ENCODE measurements around the gene CEP350.
"Not testable (repeated sequence)": the region's sequence is repeated elsewhere in the genome, so short reads cannot be mapped to it uniquely, and the experiment has no call there.

The CEP350 gene

GRCh38 chr1:180130651-180131050 lies 176.0 kb downstream of the CEP350 start:
- no peak for DNase-seq (ENCODE audit: low spot score)

- peak; percentile 92 for DNase-seq (ENCODE audit: low spot score)
Observed at GRCh38 chr1:180131510-180131909, 176.9 kb downstream of the CEP350 start.

- no peak for DNase-seq (ENCODE audit: low spot score)
Observed at GRCh38 chr1:180133193-180133592, 178.6 kb downstream of the CEP350 start.

- DNase-seq (ENCODE audit: low spot score): not testable (repeated sequence)
Observed at GRCh38 chr1:180133688-180134087, 179.1 kb downstream of the CEP350 start.

- no peak for DNase-seq (ENCODE audit: low spot score)
Observed at GRCh38 chr1:180135535-180135934, 180.9 kb downstream of the CEP350 start.

- no peak for DNase-seq (ENCODE audit: low spot score)
Observed at GRCh38 chr1:180136331-180136967, 181.8 kb downstream of the CEP350 start.

GRCh38 chr1:180136968-180137356 lies 182.4 kb downstream of the CEP350 start:
- no peak for DNase-seq (ENCODE audit: low spot score)

- DNase-seq (ENCODE audit: low spot score): no peak
Observed at GRCh38 chr1:180137776-180138175, 183.2 kb downstream of the CEP350 start.

GRCh38 chr1:180141381-180141934 lies 186.8 kb downstream of the CEP350 start:
- DNase-seq (ENCODE audit: low spot score): no peak

GRCh38 chr1:180143359-180143758 lies 188.7 kb downstream of the CEP350 start:
- DNase-seq (ENCODE audit: low spot score): no peak

GRCh38 chr1:180144659-180145357 lies 190.2 kb downstream of the CEP350 start:
- DNase-seq (ENCODE audit: low spot score): no peak

- DNase-seq (ENCODE audit: low spot score): no peak
Observed at GRCh38 chr1:180145446-180145845, 190.8 kb downstream of the CEP350 start.

- DNase-seq (ENCODE audit: low spot score): peak; percentile 50
Observed at GRCh38 chr1:180150982-180151381, 196.4 kb downstream of the CEP350 start.

- DNase-seq (ENCODE audit: low spot score): peak; percentile 81
Observed at GRCh38 chr1:180151508-180151907, 196.9 kb downstream of the CEP350 start.

GRCh38 chr1:180152588-180152987 lies 198.0 kb downstream of the CEP350 start:
- DNase-seq (ENCODE audit: low spot score): no peak

GRCh38 chr1:180153032-180153431 lies 198.4 kb downstream of the CEP350 start:
- no peak for DNase-seq (ENCODE audit: low spot score)

- no peak for DNase-seq (ENCODE audit: low spot score)
Observed at GRCh38 chr1:180154003-180154324, 199.4 kb downstream of the CEP350 start.

GRCh38 chr1:180154325-180155181 lies 199.9 kb downstream of the CEP350 start, which contains the start of gene QSOX1:
Gene QSOX1 (plus strand): TSS chr1:180154869. CDS start chr1:180154908, 39 bp downstream.
- DNase-seq (ENCODE audit: low spot score): peak; percentile 96

GRCh38 chr1:180155182-180155682 lies 200.6 kb downstream of the CEP350 start:
- no peak for DNase-seq (ENCODE audit: low spot score)

GRCh38 chr1:180156201-180156600 lies 201.6 kb downstream of the CEP350 start:
- DNase-seq (ENCODE audit: low spot score): no peak

- DNase-seq (ENCODE audit: low spot score): peak; percentile 78
Observed at GRCh38 chr1:180156631-180157091, 202.1 kb downstream of the CEP350 start.

GRCh38 chr1:180157108-180157507 lies 202.5 kb downstream of the CEP350 start:
- DNase-seq (ENCODE audit: low spot score): peak; percentile 77
